Heart right ventricle (tissue), 16 donors: ENCODE measurements around the gene CHAMP1. TPM values are rescaled to one million over a fixed set of nuclear protein-coding genes. Genes with fewer than 3 reads are reported as not detected.
"Not testable (repeated sequence)": the region's sequence is repeated elsewhere in the genome, so short reads cannot be mapped to it uniquely, and the experiment has no call there.

ENCODE experiments used
- ATAC-seq, 8 donors: fragments of 200-7000 bp; cut with Tn5 transposase; one replicate each; pipeline ENCODE4 v1.9.1; 2020; ENCODE audit warnings: mild to moderate bottlenecking in 8 of 8, moderate library complexity in 8 of 8, moderate number of reproducible peaks in 1 of 8
- DNase-seq, 2 donors: peaks; one replicate each; pipeline ENCODE4 v3.0.0-alpha.2; 2020
- H3K27ac ChIP-seq, 10 donors: fragments of 200-600 bp; sonication (generic) in 2 of 10; one replicate each; pipeline versions ENCODE4 v1.5.0 to v1.8.0; 2020 to 2022; ENCODE audit warnings: mild to moderate bottlenecking in 3 of 10
- H3K27me3 ChIP-seq, 7 donors: fragments of 200-600 bp; one replicate each; pipeline ENCODE4 v1.8.0; 2021 to 2022; ENCODE audit warnings: mild to moderate bottlenecking in 2 of 7
- H3K36me3 ChIP-seq, 9 donors: fragments of 200-600 bp; sonication (generic) in 1 of 9; one replicate each; pipeline versions ENCODE4 v1.5.0 to v1.8.0; 2020 to 2022; ENCODE audit warnings: mild to moderate bottlenecking in 2 of 9
- H3K4me1 ChIP-seq, 9 donors: fragments of 200-600 bp; sonication (generic) in 1 of 9; one replicate each; pipeline versions ENCODE4 v1.5.0 to v1.8.0; 2020 to 2022; ENCODE audit warnings: mild to moderate bottlenecking in 4 of 9
- H3K4me3 ChIP-seq, 10 donors: fragments of 200-600 bp; sonication (generic) in 2 of 10; one replicate each; pipeline versions ENCODE4 v1.5.0 to v1.8.0; 2020 to 2022; ENCODE audit warnings: mild to moderate bottlenecking in 7 of 10, moderate library complexity in 2 of 10
- H3K9me3 ChIP-seq, 11 donors: fragments of 200-600 bp in 10 of 11; sonication (generic) in 2 of 11; one replicate each; pipeline versions ENCODE4 v1.5.0 to v1.8.0; 2013 to 2022; ENCODE audit warnings: mild to moderate bottlenecking in 2 of 11, control low read depth in 1 of 11, moderate library complexity in 1 of 11
- CTCF ChIP-seq, 9 donors: fragments of 200-600 bp; sonication (generic) in 2 of 9; IDR thresholded peaks; one replicate each; pipeline versions ENCODE4 v1.5.0 to v1.8.0; 2021 to 2022; ENCODE audit warnings: antibody characterized with exemption in 9 of 9, mild to moderate bottlenecking in 5 of 9, moderate library complexity in 1 of 9
- WGBS, 2 donors: extraction: QIAGEN DNeasy Blood & Tissue Kit; methylation state at CpG; one replicate each; pipeline ENCODE4 v1.1.7; 2013; ENCODE audit warnings: inconsistent platforms in 1 of 2; 5-methylcytosine and 5-hydroxymethylcytosine counted together
- intact Hi-C, 10 donors: fragments of 100-400 bp; cut with DNase I; formaldehyde crosslinking; loops; one replicate each; pipeline versions ENCODE4 v1.11.1 to v1.14.2; 2022
- polyA plus RNA-seq, 2 donors: library from polyadenylated mRNA; stranded (reverse); fragments of 200-250 nt; gene quantifications; one replicate each; pipeline ENCODE4 v1.2.3, GENCODE V29; 2013
- total RNA-seq, 10 donors: library from RNA; stranded (reverse); fragmentation: NEBNext Ultra II Directional in 3 of 10; extraction: Animal tissue kit (Norgen Biotek cat#: 25700) in 3 of 10; gene quantifications; one replicate each; pipeline versions ENCODE4 v1.2.1 to v1.2.4, GENCODE V29; 2021 to 2023
- donor health status: Arrhythmogenic right ventricular cardiomyopathy.
- donor health status: ischemic (EF 13 %, LVEDD 7.1; RV severe dilation, severe dysfunction).
- donor health status: healthy with polysubstance abuse.
- donor health status: DM: no; HTN: yes; CAD: no.
- donor health status: DM: no; HTN: no; CAD: no.
- donor health status: ischemic (EF 25% LVEDD 6.9; RV normal size, moderate dysfunction).
- donor health status: ischemic (EF 25% LVEDD 5.7; RV mildly dilated, moderate dysfunction).
- donor health status: healthy.
- donor health status: DM: yes; HTN: yes; CAD: no.
- donor health status: Ischemic cardiomyopathy.
- donor health status: ischemic (EF 35%, LVEDD 5.7; RV mildly dilated, moderate dysfunction).
- donor health status: nonischemic (EF 11% LVEDD 7.7; RV severe dilation, severe dysfunction).
- donor health status: DM: yes; HTN: yes; CAD: no.
- donor health status: PGD.
- donor health status: ischemic (EF 29% LVEDD 5.4; RV normal size, mild dysfunction).
- donor health status: nonischemic (EF 23%, LVEDD 6.1; RV moderate dilation, normal function).

CHAMP1 gene
- total and polyA plus RNA-seq, 12 donors, result 3.0 to 17.4 (median 10.6) TPM

GRCh38 chr13:114334305-114335053 lies 20.2 kb downstream of the CHAMP1 start:
- DNase-seq (no peak), ATAC-seq (no peak)
- intact Hi-C loops, result no loop called here
- Histone ChIP-seq H3K27me3 (no peaks in the 10 kb centered on the region), H3K4me1 (peaks cover 0 to 9% (median 0%) of the 10 kb centered on the region in 9 donors), H3K9me3 (peaks cover 0 to 3% (median 0%) of the 10 kb centered on the region in 11 donors), H3K4me3 (no peak overlapping the region), H3K36me3 (no peaks in the 10 kb centered on the region), H3K27ac (no peak overlapping the region)
- WGBS, 2 donors, result 76% methylated on average over 5 of the region's 5 CpGs
- no peak for TF ChIP-seq CTCF (IDR thresholded peaks at IDR 0.05)

DNA sequence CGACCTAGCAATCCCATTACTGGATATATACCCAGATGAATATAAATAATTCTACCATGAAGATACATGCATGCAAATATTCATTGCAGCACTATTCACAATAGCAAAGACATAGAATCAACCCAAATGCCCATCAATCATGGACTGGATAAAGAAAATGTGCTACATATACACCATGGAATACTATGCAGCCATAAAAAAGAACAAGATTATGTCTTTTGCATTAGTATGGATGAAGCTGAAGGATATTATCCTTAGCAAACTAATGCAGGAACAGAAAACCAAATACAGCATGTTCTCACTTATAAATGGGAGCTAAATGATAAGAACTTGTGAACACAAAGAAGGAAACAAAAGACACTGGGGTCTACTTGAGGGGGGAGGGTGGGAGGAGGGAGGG lies 22.2 kb downstream of the CHAMP1 start:
- H3K36me3 ChIP-seq, ATAC-seq, H3K4me1 ChIP-seq, H3K27me3 ChIP-seq, H3K4me3 ChIP-seq, H3K27ac ChIP-seq, intact Hi-C loops, DNase-seq, H3K9me3 ChIP-seq: not testable (repeated sequence)
- WGBS, 2 donors, result 80 to 88% methylated on average over 1 of the region's 1 CpG

DNA sequence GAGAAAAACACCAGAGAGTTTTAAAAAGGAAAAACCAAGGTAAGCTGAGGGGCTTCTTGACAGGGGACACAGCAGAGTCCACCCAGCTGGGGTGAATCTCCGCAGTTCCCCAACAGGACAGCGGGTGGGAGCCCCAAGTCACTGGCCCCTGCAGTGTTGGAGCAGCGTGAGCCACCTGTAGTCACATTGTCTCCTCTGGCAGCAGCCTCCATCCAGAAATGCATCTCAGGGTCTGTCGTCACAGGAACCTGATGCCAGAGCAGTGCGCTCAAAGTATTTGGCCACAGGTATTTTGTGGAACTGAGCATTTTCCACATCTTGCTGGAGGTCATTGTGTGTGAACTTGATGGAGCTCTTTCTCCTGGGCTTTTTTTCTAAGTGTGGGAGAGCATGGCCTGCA lies 24.7 kb downstream of the CHAMP1 start:
- H3K36me3 ChIP-seq, result no peaks in the 10 kb centered on the region
- TF ChIP-seq CTCF (IDR thresholded peaks at IDR 0.05), result no peak
- DNase-seq (no peak), ATAC-seq (no peak)
- WGBS, 2 donors, result 88 to 93% methylated on average over 5 of the region's 5 CpGs
- H3K4me3 ChIP-seq, result no peak overlapping the region
- peaks cover 0 to 8% (median 0%) of the 10 kb centered on the region in 11 donors for H3K9me3 ChIP-seq
- no peaks in the 10 kb centered on the region for H3K27me3 ChIP-seq
- intact Hi-C loops, result no loop called here
- no peak overlapping the region for H3K27ac ChIP-seq
- H3K4me1 ChIP-seq, result peaks cover 0 to 8% (median 0%) of the 10 kb centered on the region in 9 donors

DNA sequence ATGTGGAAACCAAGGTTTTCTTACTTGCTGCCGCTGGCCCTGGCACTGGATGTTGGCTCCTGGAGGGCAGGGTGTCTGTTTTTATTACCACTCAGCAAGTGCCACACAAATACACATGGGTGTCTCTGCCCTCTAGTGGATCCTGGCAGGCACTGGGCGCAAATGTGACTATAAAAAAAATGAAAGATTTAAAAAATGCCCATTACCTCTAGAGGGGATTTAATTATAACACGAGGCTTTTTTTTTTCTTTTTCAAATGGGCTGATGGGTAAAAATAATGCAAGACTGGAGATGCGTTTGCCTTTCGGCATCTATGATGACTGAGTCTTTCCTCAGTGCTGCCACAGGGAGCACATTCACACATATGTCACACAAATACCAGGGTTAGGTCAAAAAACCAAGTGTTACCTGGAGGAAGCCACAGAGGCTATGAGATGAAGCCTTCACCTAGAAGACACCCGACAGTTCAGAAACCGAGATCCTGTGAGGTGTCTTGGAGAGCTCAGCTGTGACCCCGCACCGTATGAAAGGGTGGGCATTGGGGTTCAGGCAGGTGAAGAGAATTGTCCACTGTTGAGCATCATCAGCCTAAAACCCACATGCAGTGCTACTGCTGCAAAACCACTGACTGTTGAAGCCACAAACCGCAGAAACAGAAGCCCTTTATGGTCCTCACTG lies 25.7 kb downstream of the CHAMP1 start:
- WGBS, 2 donors, result 54 to 69% methylated on average over 10 of the region's 10 CpGs
- no peak for DNase-seq
- no peak for ATAC-seq
- no peak overlapping the region for H3K27ac ChIP-seq
- H3K4me3 ChIP-seq, result no peak overlapping the region
- peak in 8 of 9 donors; percentile 51 to 68 (median 59) for TF ChIP-seq CTCF (IDR thresholded peaks at IDR 0.05)
- intact Hi-C loops, result no loop called here
- H3K9me3 ChIP-seq, result peaks cover 0 to 8% (median 0%) of the 10 kb centered on the region in 11 donors
- peaks cover 0 to 4% (median 0%) of the 10 kb centered on the region in 9 donors for H3K4me1 ChIP-seq
- no peaks in the 10 kb centered on the region for H3K27me3 ChIP-seq
- no peaks in the 10 kb centered on the region for H3K36me3 ChIP-seq
